Measurements from ENCODE around the gene COPS8. TPM values are rescaled to one million over a fixed set of nuclear protein-coding genes. Genes with fewer than 3 reads are reported as not detected.

The COPS8 gene
- total RNA-seq, 1 experiment from 2014 or later = 64.7 TPM

- intact Hi-C loops (cut with micrococcal nuclease; ENCODE audit: unreplicated experiment) = no loop called here
- POLR2A ChIA-PET (ENCODE audit: unreplicated experiment) = no interaction called here
- BruUV-seq (replicated peaks) = no TSS peak
- TF ChIP-seq EZH2 (IDR thresholded peaks at IDR 0.05; ENCODE audit: low read depth) = no peak
- TF ChIP-seq, protein P1, sequence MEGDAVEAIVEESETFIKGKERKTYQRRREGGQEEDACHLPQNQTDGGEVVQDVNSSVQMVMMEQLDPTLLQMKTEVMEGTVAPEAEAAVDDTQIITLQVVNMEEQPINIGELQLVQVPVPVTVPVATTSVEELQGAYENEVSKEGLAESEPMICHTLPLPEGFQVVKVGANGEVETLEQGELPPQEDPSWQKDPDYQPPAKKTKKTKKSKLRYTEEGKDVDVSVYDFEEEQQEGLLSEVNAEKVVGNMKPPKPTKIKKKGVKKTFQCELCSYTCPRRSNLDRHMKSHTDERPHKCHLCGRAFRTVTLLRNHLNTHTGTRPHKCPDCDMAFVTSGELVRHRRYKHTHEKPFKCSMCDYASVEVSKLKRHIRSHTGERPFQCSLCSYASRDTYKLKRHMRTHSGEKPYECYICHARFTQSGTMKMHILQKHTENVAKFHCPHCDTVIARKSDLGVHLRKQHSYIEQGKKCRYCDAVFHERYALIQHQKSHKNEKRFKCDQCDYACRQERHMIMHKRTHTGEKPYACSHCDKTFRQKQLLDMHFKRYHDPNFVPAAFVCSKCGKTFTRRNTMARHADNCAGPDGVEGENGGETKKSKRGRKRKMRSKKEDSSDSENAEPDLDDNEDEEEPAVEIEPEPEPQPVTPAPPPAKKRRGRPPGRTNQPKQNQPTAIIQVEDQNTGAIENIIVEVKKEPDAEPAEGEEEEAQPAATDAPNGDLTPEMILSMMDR (conservative IDR thresholded peaks at IDR 0.05) = no peak
- peaks cover 13% of the 10 kb centered on the region; the same call in 1 of the 2 replicates for H3F3A ChIP-seq (ENCODE audit: insufficient read depth, low read depth)
- H2AFZ ChIP-seq = no peak overlapping the region
- no peaks in the 10 kb centered on the region for H3K9me2 ChIP-seq (ENCODE audit: insufficient read depth)
- H3K27me3 ChIP-seq (ENCODE audit: insufficient read depth, low read depth) = peaks cover 3% of the 10 kb centered on the region; the same call in 1 of the 2 replicates
- 0 out of 2 replicates have a peak, but pooled peaks cover 3% of the 10 kb centered on the region for H3K9me3 ChIP-seq (ENCODE audit: insufficient read depth, low read depth)
- H3K36me3 ChIP-seq (ENCODE audit: low read depth) = no peaks in the 10 kb centered on the region
- peaks cover 15% of the 10 kb centered on the region for H3K4me1 ChIP-seq (replicated peaks; ENCODE audit: insufficient read depth)
- H3K4me2 ChIP-seq = no peak overlapping the region
- no peak for DNase-seq
- H3K27ac ChIP-seq = no peak overlapping the region
- H3K79me2 ChIP-seq (ENCODE audit: low read depth) = peaks cover 8% of the 10 kb centered on the region
- CTCF ChIA-PET = no interaction called here
- no peaks in the 10 kb centered on the region for H4K20me1 ChIP-seq (ENCODE audit: insufficient read depth)
- no peak overlapping the region for H3K4me3 ChIP-seq
Measured at GRCh38 chr2:237081596-237081995, 4.1 kb upstream of the COPS8 start.

GRCh38 chr2:237083026-237083425, 2.7 kb upstream of the COPS8 start:
- ChIA-PET CTCF (interaction anchor here (0.6 kb wide), 1 partner anchor 901 kb away, joined by 11 read pairs; no protein-coding TSS in a partner anchor), POLR2A (ENCODE audit: unreplicated experiment) (no interaction called here)
- TF ChIP-seq, protein P1 (conservative IDR thresholded peaks at IDR 0.05) = no peak
- no peak for TF ChIP-seq EZH2 (IDR thresholded peaks at IDR 0.05; ENCODE audit: low read depth)
- intact Hi-C loops (cut with micrococcal nuclease; ENCODE audit: unreplicated experiment) = no loop called here
- no peak for DNase-seq
- no peak overlapping the region for H3K4me3 ChIP-seq
- no TSS peak for BruUV-seq (replicated peaks)
- H3K4me1 ChIP-seq (replicated peaks; ENCODE audit: insufficient read depth) = peaks cover 19% of the 10 kb centered on the region
- H3K36me3 ChIP-seq (ENCODE audit: low read depth) = no peaks in the 10 kb centered on the region
- 0 out of 2 replicates have a peak, but pooled peaks cover 1% of the 10 kb centered on the region for H3K9me3 ChIP-seq (ENCODE audit: insufficient read depth, low read depth)
- H3K27ac ChIP-seq = no peak overlapping the region
- peaks cover 11% of the 10 kb centered on the region; the same call in 1 of the 2 replicates for H3F3A ChIP-seq (ENCODE audit: insufficient read depth, low read depth)
- H3K79me2 ChIP-seq (ENCODE audit: low read depth) = peaks cover 21% of the 10 kb centered on the region
- H4K20me1 ChIP-seq (ENCODE audit: insufficient read depth) = no peaks in the 10 kb centered on the region
- no peak overlapping the region for H3K4me2 ChIP-seq
- no peak overlapping the region for H2AFZ ChIP-seq
- peaks cover 3% of the 10 kb centered on the region; the same call in 1 of the 2 replicates for H3K27me3 ChIP-seq (ENCODE audit: insufficient read depth, low read depth)
- no peaks in the 10 kb centered on the region for H3K9me2 ChIP-seq (ENCODE audit: insufficient read depth)

DNA sequence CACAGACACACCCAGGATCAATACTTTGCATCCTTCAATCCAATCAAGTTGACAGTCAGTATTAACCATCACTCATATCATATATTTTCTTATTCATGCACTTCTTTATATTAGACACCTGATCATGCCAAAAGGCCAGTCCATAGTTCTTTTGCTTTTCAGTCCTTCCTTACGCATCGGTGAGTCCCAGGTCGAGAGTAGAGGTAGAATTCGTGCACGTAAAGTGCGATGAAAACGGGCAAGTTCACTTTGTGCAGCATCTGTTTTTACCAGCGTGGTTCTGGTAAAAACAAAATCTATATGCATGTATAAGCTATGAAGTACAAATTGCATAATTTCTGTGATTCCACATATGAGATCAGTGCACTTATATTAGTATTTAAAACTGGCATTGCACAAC, 1.2 kb upstream of the COPS8 start:
- DNase-seq = no peak
- BruUV-seq (replicated peaks) = no TSS peak
- Histone ChIP-seq H3K36me3 (ENCODE audit: low read depth) (0 out of 2 replicates have a peak, but pooled peaks cover under 1% of the 10 kb centered on the region), H3K27me3 (ENCODE audit: insufficient read depth, low read depth) (no peaks in the 10 kb centered on the region), H3K27ac (no peak overlapping the region), H3K4me2 (peak overlapping the region; percentile 95), H3K9me2 (ENCODE audit: insufficient read depth) (no peaks in the 10 kb centered on the region), H3K9me3 (ENCODE audit: insufficient read depth, low read depth) (no peaks in the 10 kb centered on the region), H4K20me1 (ENCODE audit: insufficient read depth) (no peaks in the 10 kb centered on the region), H3F3A (ENCODE audit: insufficient read depth, low read depth) (peaks cover 11% of the 10 kb centered on the region; the same call in 1 of the 2 replicates), H3K4me1 (replicated peaks; ENCODE audit: insufficient read depth) (peaks cover 19% of the 10 kb centered on the region), H2AFZ (peak overlapping the region; percentile 98; the same call in 1 of the 2 replicates), H3K79me2 (ENCODE audit: low read depth) (peaks cover 33% of the 10 kb centered on the region), H3K4me3 (peak overlapping the region; percentile 85)
- POLR2A ChIA-PET (ENCODE audit: unreplicated experiment) = interaction anchor here (0.6 to 0.7 kb wide), 4 partner anchors 82 to 852 kb away, joined by 3 to 5 read pairs (median 4); no protein-coding TSS in a partner anchor
- CTCF ChIA-PET = interaction anchor here (0.5 to 0.6 kb wide), 2 partner anchors 12 to 1338 kb away, joined by 4 to 9 read pairs; no protein-coding TSS in a partner anchor
- intact Hi-C loops (cut with micrococcal nuclease; ENCODE audit: unreplicated experiment) = no loop called here
- TF ChIP-seq, protein P1 (conservative IDR thresholded peaks at IDR 0.05) = no peak
- no peak for TF ChIP-seq EZH2 (IDR thresholded peaks at IDR 0.05; ENCODE audit: low read depth)

Data from PC-9 (cell line).